ENCODE measurements around the gene PLSCR4. TPM values are rescaled to one million over a fixed set of nuclear protein-coding genes. Genes with fewer than 3 reads are reported as not detected.
"Not testable (repeated sequence)": the region's sequence is repeated elsewhere in the genome, so short reads cannot be mapped to it uniquely, and the experiment has no call there.

Gene PLSCR4, protein sequence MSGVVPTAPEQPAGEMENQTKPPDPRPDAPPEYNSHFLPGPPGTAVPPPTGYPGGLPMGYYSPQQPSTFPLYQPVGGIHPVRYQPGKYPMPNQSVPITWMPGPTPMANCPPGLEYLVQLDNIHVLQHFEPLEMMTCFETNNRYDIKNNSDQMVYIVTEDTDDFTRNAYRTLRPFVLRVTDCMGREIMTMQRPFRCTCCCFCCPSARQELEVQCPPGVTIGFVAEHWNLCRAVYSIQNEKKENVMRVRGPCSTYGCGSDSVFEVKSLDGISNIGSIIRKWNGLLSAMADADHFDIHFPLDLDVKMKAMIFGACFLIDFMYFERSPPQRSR
- 5.7 TPM for total RNA-seq

DNA sequence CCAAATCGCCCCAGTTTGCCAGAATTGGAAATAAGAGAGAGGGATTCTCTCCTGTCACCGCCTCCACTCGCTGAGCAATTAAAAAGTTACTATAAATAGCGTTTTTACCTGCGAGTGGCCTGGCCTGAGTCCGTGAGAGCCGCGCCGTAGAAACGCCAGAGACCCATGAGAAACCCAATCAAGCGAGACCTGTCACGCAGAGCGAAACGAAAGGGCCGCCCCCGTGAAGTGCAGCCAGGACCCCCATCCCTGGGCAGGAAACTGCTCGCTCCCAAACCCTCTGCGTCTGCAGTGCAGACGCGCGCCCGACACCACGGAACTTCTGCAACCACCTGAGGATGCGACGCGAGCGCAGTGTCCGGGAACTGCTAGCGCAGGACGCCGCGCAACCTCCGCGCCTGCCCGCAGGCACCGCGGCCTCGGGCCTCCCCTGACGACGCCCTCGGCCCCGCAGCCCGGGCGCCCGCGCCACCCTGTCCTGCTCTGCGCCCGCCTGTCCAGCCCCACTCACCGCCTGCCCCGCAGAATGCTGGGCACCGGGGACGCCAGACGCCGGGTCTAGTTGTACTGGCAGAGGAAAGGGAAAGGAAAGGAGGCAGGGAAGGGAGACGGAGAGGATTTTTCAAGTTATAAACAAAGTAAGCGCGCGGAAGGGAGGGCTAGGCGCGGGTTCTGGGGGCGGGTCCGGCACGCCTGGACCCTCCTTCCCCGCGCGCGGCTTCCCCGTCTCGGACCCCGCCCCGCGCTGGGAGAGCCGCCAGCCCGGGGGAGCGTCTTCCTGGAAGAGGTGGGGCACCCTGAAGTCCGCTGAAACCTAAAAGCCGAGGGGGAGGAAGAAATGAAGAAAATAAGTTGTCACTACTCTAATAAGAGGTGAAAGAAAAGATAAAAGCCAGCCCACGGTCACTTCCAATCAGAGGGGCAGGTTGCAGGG, at the start of gene PLSCR4:
TSS of gene PLSCR4 (minus strand) at position 657 of the 934 bp plus-strand sequence. CDS start 29,034 bp downstream, outside the sequence.
- no peak for FAIRE-seq

DNA sequence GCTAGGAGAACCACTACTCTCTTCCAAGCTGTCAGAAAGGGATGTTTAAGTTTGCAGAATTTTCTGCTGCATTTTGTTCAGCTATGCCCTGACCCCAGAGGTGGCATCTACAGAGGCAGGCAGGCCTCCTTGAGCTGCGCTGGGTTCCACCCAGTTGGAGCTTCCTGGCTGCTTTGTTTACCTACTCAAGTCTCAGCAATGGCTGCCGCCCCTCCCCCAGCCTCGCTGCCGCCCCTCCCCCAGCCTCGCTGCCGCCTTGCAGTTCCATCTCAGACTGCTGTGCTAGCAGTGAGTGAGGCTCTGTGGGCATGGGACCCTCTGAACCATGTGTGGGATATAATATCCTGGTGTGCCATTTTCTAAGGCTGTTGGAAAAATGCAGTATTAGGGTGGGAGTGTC, 42.5 kb upstream of the PLSCR4 start:
- not testable (repeated sequence) for FAIRE-seq; DNase-seq (ENCODE audit: low spot score in 2 of 2)

More for the DNA sequence above, at the start of gene PLSCR4:
- DNase-seq (ENCODE audit: low spot score in 2 of 2): peak; percentile 27 to 58

DNA sequence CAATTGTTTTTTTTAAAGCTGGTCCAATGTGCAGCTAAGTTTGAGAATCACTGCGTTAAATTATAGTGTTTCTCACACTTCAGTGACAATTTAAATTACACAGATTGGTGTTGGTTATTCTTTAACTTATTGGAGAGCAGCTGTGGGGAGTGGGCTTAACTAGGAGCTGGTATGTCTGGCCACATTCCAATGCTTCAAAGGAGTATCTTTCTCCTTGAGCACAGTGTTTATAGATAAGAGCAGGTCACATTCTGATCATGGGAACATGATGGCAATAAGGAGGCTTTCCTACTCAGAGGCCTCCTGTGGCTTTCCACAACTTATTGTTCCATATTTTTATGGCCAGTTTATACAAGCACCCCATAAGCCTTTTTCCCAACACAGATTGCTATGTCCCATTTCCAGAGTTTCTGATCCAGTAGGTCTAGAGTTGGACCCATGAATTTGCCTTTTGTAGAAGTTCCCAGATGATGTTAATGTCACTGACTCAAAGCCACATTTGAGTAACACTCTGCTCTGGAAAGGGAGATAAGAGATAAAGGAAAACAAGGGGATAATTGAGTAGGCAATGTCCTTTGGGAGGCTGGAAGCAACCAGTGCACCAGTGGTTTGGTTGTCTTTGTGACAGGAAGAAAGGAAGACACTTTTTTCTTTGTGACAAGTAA, 33.0 kb upstream of the PLSCR4 start:
- DNase-seq (ENCODE audit: low spot score in 2 of 2) (no peak), FAIRE-seq (no peak)

DNA sequence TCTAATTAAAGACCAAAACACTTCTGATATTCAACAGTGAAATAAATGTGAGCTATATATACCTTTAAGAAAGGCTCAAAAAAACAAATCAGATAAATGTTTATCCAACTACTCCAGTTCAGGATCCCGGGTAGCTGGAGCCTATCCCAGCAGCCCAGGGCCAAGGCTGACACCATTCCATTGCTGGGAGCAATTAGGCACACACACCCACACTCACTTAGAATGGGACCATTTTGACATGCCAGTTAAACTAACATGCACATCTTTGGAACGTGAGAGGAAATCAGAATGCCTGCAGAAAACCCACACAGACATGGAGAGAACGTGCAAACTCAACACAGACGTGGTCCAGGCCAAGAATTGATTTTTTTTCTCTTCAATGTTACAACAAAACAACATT, 30.0 kb upstream of the PLSCR4 start:
- DNase-seq (ENCODE audit: low spot score in 2 of 2) (no peak), FAIRE-seq (no peak)

DNA sequence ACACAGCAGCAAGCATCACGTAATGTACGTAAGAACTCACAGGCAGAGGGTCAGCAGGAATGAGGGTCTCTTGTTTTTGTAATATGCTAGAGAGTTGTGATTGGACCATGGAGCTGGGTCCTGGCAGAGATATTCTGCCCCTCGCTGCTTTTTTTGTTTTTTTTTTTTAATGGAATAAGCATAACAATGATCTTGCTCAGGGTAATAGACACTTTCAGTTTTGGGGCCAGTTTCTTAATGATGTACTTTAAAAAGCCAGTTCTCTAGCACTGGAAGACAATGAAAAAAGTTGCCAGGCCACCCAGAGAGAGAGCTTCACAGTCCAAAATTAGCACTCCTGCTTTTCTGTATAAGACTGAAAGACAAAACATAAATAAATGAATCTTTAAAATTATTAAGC, 29.0 kb upstream of the PLSCR4 start:
- FAIRE-seq (no peak), DNase-seq (ENCODE audit: low spot score in 2 of 2) (no peak)

DNA sequence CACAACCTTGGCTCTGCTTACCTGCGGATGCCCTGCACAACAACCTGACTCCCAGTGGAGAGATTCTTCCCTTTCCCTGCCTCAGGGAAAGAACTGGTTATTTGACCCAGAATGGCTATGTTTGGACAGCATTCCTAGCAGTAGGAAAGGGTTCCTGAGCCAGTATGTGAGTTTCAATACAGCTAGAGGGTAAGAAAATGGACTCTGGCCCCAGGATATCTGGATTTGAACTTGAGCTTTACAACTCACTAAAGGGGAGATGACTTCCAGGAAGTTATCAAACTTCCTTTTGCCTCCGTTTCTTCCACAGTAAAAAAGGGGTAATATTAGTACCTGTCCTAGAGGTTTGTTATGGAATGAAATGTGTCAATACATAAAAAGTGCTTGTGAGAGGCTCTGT, 28.1 kb upstream of the PLSCR4 start:
- no peak for FAIRE-seq
- no peak for DNase-seq (ENCODE audit: low spot score in 2 of 2)

DNA sequence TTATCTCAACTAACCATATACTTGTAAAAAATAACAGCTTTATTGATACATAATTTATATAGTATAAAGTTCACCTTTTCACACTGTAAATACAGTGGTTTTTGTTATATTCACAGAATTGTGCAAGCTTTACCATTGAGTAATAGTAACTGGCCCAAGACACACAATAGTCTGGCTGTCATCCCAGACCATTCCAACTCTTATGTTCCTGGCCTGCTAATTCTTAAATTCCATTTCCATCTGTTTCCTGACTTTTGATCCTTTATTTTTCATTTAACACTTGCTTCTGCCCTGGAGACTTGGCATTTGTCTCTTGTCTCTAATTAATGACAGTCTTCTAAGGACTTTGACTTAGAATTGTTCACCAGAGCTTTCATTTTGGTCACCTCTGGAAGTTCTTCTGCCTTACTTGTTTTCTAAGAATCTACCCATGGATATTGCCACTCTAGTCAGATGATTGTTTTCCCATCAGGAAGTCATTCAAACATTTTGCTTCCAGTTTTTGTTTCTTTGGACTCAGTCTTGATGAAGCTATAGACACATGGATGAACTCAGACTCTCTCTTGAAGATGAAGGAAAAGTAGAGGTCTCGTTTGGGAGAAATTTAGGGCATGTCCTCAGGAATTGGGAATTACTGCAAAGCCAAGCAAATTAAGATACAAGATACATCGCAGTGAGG, 27.2 kb upstream of the PLSCR4 start:
- no peak for DNase-seq (ENCODE audit: low spot score in 2 of 2)

DNA sequence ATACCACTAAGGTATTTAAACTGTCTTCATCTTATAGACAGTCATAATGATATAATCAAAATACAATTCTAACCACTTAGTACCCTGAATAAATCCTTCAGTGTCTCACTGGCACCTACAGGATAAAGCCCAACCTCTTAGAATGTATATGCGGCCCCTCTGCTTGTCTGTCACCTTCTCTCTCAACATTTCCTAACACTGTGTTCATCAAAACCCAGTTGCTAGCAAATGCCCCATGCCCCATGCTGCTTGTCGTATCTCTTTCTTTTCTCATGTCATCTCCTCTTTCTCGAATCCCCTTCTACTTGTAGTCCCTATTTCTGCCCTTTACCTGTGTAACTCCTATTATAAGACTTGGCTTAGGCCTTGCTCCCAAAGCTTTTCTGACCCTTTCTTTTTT, 24.6 kb upstream of the PLSCR4 start:
- no peak for FAIRE-seq
- no peak for DNase-seq (ENCODE audit: low spot score in 2 of 2)

More for the DNA sequence above, 27.2 kb upstream of the PLSCR4 start:
- FAIRE-seq: no peak

DNA sequence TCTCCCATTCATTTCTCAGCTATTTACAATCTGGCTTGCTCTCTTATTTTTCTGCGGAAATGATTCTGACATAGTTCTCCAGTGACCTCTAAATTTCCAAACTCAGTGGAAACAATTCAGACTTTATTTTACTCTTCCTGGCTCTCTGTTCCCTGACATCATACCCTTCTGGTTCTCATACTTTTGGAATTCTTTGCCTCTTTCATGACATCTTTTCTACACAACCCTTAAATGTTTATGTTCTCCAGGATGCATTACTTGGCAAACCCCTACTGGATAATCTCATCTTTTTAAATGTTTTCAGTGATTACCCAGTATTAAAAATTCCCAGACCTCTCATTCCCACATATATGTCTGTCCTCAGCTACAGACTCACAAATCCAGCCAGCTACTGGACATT, 23.9 kb upstream of the PLSCR4 start:
- DNase-seq (ENCODE audit: low spot score in 2 of 2): no peak

DNA sequence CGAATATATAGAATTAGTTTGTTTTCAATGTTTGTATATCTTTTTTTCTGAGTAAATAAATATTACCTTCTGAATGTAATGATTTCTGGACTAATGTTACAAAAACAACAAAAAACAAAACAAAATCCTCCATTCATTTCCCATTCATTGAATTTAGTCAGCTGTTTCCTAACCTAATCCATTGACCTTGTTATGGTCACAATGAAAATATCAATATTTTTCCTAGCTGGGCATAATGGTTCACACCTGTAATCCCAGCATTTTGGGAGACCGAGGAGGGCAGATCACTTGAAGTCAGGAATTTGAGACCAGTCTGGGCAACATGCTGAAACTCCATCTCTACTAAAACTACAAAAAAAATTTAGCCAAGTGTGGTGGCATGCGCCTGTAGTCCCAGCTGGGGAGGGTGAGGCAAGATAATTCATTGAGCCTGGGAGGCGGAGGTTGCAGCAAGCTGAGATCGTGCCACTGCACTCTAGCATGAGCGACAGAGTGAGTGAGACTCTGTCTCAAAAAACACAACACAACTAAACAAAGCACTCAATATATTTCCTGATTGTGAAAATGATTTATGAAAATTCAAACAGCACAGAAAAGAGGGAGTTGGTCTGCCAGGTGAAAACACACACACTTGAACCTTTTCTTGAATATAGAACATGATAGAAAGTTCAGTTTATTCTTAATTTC, 23.0 kb upstream of the PLSCR4 start:
- FAIRE-seq: no peak
- DNase-seq (ENCODE audit: low spot score in 2 of 2): no peak

More for the DNA sequence above, 23.9 kb upstream of the PLSCR4 start:
- FAIRE-seq: no peak

DNA sequence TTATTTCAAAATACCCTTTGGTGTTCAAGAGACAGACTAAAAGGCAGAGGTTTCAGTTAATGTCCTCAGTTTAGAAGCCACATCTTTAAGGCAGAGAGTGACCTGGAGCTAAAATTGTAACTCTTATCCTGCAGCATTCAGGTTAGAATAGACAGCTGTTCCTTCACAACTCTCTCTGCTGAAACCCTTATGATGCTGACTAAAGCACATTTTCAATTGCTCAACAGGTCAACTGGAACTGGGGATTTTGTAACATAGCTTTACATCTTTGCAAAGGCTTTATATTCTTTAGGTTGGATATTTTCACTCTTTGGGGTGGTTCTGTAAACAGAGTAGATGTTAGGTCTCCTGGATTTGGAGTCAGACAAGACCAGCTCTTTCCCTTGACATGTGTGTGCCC, 20.3 kb upstream of the PLSCR4 start:
- FAIRE-seq (no peak), DNase-seq (ENCODE audit: low spot score in 2 of 2) (no peak)

DNA sequence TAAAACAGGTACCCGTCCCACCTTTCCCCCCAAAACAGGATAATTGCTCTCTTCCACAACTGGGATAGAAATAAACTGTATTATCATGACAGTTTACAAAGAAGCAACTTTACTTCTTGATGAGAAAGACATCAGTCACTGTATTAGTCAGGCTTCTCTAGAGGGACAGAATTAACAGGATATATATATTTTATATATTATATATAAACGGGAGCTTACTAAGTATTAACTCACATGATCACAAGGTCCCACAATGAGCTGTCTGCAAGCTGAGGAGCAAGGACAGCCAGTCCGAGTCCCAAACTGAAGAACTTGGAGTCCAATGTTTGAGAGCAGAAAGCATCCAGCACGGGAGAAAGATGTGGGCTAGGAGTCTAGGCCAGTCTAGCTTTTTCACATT, 18.4 kb upstream of the PLSCR4 start:
- no peak for DNase-seq (ENCODE audit: low spot score in 2 of 2)
- no peak for FAIRE-seq

DNA sequence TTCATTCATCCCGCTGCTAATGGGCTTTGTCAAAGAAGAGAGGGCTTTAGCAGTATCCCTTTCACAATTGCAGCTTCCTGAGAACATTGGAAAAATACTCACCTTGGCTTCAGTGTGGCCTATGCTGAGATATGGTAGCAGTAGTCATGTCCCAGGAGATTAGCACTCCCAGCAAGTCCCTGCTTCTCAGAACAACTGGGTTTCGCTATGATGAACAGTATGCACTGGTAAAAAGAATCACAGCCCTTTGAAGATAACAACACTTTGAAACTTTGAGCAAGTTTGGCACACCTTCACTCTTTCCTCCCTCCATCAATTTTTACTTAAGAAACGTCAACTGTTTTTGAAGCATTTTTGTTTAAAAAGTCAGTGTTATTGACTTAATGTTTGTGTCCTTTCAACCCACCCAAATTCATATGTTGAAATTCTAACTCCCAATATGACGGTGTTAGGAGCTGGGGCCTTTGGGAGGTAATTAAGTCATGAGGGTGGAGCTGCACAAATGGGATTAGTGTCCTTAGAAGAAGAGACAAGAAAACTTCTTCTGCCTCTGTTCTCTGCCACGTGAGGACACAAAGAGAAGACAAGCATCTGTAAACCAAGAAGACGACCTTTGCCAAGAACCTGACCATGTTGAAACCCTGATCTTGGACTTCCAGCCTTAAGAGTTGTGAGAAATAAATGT, 17.8 kb upstream of the PLSCR4 start:
- DNase-seq (ENCODE audit: low spot score in 2 of 2) (no peak), FAIRE-seq (no peak)

DNA sequence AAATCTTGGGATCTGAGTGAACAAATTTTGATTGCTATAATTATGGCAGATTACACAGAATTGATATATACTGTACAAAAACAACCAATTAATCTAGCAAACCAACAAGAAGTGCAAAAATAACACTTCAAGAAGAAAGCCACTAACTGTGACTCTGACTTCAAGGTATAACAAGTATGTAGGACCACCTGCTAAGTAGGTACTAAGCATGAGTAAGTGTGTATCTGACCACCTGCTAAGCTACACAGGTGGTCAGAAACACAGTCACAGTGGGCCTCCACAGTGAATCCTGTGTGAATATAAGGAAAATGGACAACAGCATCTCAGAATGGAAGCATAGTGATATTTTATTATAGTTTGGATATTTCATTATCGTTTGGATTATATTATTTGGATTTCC, 14.8 kb upstream of the PLSCR4 start:
- DNase-seq (ENCODE audit: low spot score in 2 of 2) (no peak), FAIRE-seq (no peak)

DNA sequence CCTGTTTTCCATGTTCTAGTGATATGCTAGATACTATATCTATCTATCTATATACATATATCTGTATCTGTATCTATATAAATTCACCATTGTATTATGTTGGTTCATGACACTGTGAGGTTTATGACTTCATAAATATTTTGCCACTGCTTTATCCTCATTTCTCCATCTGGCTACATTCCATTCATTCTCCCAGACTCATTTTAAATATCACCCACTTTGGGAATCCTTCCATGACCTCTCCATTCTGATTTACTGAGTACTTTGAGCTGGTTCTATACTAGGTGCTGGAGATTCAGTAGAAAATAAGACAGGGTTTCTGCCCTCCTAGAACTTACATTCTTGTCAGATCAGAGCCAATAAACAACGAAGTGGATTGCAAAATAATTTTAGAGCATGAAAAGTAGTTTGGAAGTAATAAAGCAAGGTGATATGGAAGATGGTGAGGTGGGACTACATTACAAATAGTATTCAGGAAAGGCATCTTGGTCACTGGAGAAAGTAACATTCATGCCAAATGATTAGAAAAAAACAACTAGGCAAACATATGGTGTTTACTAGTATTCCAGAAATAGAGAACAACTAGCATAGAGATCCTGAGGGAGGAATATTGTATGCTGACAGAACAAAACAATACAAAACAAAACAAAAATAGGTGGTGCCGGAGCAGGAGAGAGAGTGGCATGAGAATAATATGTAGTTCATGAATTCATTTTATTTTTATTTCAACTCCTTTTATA, 11.6 kb upstream of the PLSCR4 start:
- no peak for FAIRE-seq
- DNase-seq (ENCODE audit: low spot score in 2 of 2): no peak

DNA sequence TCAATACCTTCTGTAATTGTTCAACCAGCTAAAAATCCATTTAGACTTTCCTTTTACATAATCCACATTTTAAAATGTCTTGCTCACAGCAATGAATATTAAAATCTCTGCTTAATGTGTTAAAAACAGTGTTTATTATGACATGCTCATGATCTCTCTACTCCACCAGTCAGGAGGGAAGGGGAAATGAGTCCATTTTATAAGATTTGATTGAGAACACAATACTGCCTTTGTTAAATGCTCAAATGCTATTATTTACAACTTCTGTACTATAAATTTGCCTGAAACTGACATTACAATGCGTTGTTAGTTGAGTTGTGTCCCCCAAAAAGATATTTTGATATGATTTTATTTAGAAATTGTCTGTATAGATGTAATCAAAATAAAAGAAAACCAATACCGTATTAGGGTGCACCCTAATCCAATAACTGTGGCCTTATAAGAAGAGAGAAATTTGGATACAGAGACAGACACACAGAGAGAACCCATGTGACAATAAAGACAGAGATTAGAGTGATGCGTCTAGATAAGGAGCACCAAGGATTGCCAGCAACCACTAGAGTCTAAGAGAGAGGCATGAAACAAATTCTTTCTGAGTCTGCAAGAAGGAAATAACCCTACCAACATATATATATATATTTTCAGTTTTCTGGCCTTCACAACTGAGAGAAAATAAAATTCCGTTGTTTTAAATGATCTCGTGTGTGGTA, 9.1 kb upstream of the PLSCR4 start:
- FAIRE-seq (no peak), DNase-seq (ENCODE audit: low spot score in 2 of 2) (no peak)

DNA sequence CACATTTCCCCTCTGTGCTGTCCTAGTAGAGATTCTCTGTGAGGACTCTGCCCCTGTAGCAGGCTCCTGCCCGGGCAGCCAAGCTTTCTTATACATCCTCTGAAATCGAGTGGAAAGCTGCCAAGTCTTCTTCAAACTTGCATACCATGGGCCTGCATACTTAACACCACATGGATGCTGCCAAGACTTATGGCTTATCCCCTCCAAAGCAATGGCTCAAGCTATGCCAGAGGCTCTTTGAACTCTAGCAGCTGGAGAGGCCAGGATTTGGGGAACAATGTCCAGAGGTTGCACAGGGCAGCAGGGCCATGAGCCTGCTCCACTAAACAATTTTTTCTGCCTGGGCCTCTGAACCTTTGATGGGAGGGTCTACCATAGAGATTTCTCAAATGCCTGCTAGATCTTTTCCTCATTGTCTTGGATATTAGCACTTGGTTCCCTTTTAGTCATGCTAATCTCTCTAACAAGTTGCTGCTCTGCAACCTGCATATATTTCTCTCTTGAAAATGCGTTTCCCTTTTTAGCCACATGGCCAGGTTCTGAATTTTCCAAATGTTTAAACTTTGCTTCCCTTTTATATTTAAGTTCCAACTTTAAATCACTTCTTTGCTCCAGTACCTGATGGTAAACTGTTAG, 6.1 kb upstream of the PLSCR4 start:
- FAIRE-seq (no peak), DNase-seq (ENCODE audit: low spot score in 2 of 2) (no peak)
